ENCODE data around the gene CISD1. TPM values are rescaled to one million over a fixed set of nuclear protein-coding genes. Genes with fewer than 3 reads are reported as not detected.

CISD1 gene
- total and polyA plus RNA-seq, 2 donors (not counting 3 experiments of a cell fraction or from before 2014, with no cell fraction given) = 25.5 to 53.0 TPM

- POLR2A ChIA-PET = no interaction called here
- FAIRE-seq = no peak
These were observed 61.5 kb downstream of the CISD1 start for GRCh38 chr10:58330431-58330830.

More at GRCh38 chr10:58330431-58330830, 61.5 kb downstream of the CISD1 start:
- no peak overlapping the region for H3K9ac ChIP-seq (replicated peaks; ENCODE audit: extremely low read depth, insufficient read depth, low read length)
- H4K20me1 ChIP-seq (replicated peaks; ENCODE audit: control insufficient read depth, extremely low read depth, insufficient read depth, low read length) = no peaks in the 10 kb centered on the region
- no TSS peak for BruUV-seq (replicated peaks)
- H3K4me2 ChIP-seq (ENCODE audit: insufficient read depth, low read length) = no peak overlapping the region
- peaks cover under 1% of the 10 kb centered on the region for H3K4me1 ChIP-seq (ENCODE audit: control insufficient read depth, extremely low read depth, insufficient read depth, low read length)
- H3K27me3 ChIP-seq (ENCODE audit: control insufficient read depth in 2 of 2, insufficient read depth in 2 of 2, low read length in 2 of 2) = peaks cover 18 to 35% of the 10 kb centered on the region in 2 experiments
- intact Hi-C loops (cut with micrococcal nuclease) (no loop called here), dilution Hi-C loops (cut with MboI; ENCODE audit: extremely low pct_ligation_motif_present, low sequenced_read_pairs) (no loop called here)
- no peak for DNase-seq (ENCODE audit: low read depth, low spot score)
- CTCF ChIA-PET = no interaction called here
- TF ChIP-seq JUN (IDR thresholded peaks at IDR 0.05; ENCODE audit: borderline replicate concordance, insufficient read depth, insufficient read length, low read depth) = no peak
- no peak for TF ChIP-seq FOS (IDR thresholded peaks at IDR 0.05; ENCODE audit: borderline replicate concordance, insufficient read depth, low read length)
- TF ChIP-seq MYC (IDR thresholded peaks at IDR 0.05; ENCODE audit: low read depth, low read length) = no peak
- no peak for TF ChIP-seq EZH2 (IDR thresholded peaks at IDR 0.05; ENCODE audit: borderline replicate concordance, low read depth, low read length, severe bottlenecking)
- TF ChIP-seq GATA2 (IDR thresholded peaks at IDR 0.05; ENCODE audit: insufficient read depth, insufficient read length, low read depth, low read length) = no peak
- TF ChIP-seq MAX (IDR thresholded peaks at IDR 0.05; ENCODE audit: insufficient read depth, insufficient read length) = no peak
- TF ChIP-seq CTCF (IDR thresholded peaks at IDR 0.05; ENCODE audit: extremely low read depth in 1 of 2, insufficient read depth in 1 of 2, low read depth in 1 of 2, low read length in 2 of 2) = no peak
- TF ChIP-seq POLR2AphosphoS5 (IDR thresholded peaks at IDR 0.05; ENCODE audit: insufficient read depth, low read depth, low read length) = no peak
- no peak for TF ChIP-seq POLR2A (IDR thresholded peaks at IDR 0.05; ENCODE audit: low read depth, low read length)
- no peaks in the 10 kb centered on the region for H3K9me1 ChIP-seq (replicated peaks; ENCODE audit: control insufficient read depth, extremely low read depth, insufficient read depth, low read length)
- peaks cover 5% of the 10 kb centered on the region for H3K79me2 ChIP-seq (ENCODE audit: control insufficient read depth, insufficient read depth, low read length)
- H3K4me3 ChIP-seq (replicated peaks in 1 of 3; ENCODE audit: insufficient read depth in 1 of 3, low read depth in 1 of 3, low read length in 3 of 3) = no peak overlapping the region
- H3K9me3 ChIP-seq (replicated peaks; ENCODE audit: control insufficient read depth, insufficient read depth, low read length) = no peaks in the 10 kb centered on the region
- no peak overlapping the region for H3K27ac ChIP-seq (ENCODE audit: insufficient read depth, low read depth, low read length)
- no peaks in the 10 kb centered on the region for H3K36me3 ChIP-seq (ENCODE audit: control insufficient read depth in 2 of 2, extremely low read depth in 1 of 2, insufficient read depth in 2 of 2, low read length in 2 of 2)
- no peak overlapping the region for H2AFZ ChIP-seq (ENCODE audit: low read depth, low read length)
